ENCODE measurements around the gene FYTTD1.

DNA sequence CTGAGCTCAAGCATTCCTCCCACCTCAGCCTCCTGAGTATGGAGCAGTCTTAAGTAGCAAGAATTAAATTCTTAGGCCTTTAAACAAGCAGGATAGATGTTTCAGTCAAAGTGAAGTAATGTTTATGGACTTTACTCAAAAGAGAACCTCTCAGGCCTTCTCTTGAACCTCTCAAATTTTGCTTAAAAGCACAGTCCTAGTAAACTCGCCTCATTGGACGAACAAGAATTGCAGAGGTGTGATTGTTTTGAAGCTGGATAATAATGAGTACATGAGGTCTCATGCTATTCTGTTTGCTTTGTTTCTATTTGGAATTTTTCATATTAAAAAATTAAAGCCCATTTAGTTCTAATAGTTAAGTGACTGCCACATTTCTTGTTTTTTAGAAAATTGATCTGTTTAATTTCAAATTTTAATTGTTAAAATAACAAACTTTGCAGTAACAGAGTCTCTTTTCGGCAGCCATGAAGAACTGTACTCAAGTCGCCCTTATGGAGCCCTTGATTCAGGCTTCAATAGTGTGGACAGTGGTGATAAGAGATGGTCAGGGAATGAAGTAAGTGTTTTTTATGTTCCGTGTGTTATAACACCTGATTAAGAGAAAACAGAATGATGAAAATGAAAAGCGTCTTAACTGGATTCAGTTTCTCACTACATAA is 80.8 kb downstream of the FYTTD1 start:
- TF ChIP-seq, protein P1, sequence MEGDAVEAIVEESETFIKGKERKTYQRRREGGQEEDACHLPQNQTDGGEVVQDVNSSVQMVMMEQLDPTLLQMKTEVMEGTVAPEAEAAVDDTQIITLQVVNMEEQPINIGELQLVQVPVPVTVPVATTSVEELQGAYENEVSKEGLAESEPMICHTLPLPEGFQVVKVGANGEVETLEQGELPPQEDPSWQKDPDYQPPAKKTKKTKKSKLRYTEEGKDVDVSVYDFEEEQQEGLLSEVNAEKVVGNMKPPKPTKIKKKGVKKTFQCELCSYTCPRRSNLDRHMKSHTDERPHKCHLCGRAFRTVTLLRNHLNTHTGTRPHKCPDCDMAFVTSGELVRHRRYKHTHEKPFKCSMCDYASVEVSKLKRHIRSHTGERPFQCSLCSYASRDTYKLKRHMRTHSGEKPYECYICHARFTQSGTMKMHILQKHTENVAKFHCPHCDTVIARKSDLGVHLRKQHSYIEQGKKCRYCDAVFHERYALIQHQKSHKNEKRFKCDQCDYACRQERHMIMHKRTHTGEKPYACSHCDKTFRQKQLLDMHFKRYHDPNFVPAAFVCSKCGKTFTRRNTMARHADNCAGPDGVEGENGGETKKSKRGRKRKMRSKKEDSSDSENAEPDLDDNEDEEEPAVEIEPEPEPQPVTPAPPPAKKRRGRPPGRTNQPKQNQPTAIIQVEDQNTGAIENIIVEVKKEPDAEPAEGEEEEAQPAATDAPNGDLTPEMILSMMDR (IDR thresholded peaks at IDR 0.05) = no peak
- TF ChIP-seq POLR2A (IDR thresholded peaks at IDR 0.05) = no peak
